A549 (cell line): ENCODE data around the gene PRPS1L1. TPM values are rescaled to one million over a fixed set of nuclear protein-coding genes. Genes with fewer than 3 reads are reported as not detected.

Experiments used
- ATAC-seq, 2 experiments: fragments of 200-7000 bp in 1 of 2; fragments of >200 bp in 1 of 2; cut with Nextera tagmentation in 1 of 2; cut with Tn5 transposase in 1 of 2; 3 replicates each; pipeline versions ENCODE4 v1.8.0 to v1.9.1; 2018 to 2020; ENCODE audit warnings: mild to moderate bottlenecking in 1 of 2, moderate library complexity in 1 of 2
- CTCF ChIA-PET: fragments of 300-600 bp; sonication (Branson Sonifier 250); formaldehyde crosslinking; extraction: SDS; loops from one replicate; lab custom pipeline; 2021; ENCODE audit warnings: antibody characterized with exemption, inconsistent platforms; lab: Yijun Ruan, JAX
- POLR2A ChIA-PET: fragments of 350-600 bp; formaldehyde crosslinking; extraction: SDS; loops from one replicate; lab custom pipeline; 2021; ENCODE audit warnings: antibody characterized with exemption, inconsistent platforms; lab: Yijun Ruan, JAX
- DNase-seq, 2 experiments: peaks; one replicate each; pipeline versions ENCODE4 v3.0.0 to v3.0.0-alpha.2; 2011 to 2016; ENCODE audit warnings: low read depth in 1 of 2, low spot score in 1 of 2
- FAIRE-seq: peaks from 2 replicates; lab custom pipeline; 2011; peaks lifted over from hg19 to GRCh38; lab: Jason Lieb, UNC
- H3K27ac ChIP-seq, 2 experiments: fragments of >200 bp; sonication (Bioruptor Twin); formaldehyde crosslinking; 3 replicates each; pipeline ENCODE4 v1.5.1; 2016 to 2017
- H3K4me1 ChIP-seq: fragments of >200 bp; sonication (Bioruptor Twin); formaldehyde crosslinking; 3 replicates; pipeline ENCODE4 v1.6.1; 2016
- H3K4me2 ChIP-seq: fragments of >200 bp; sonication (Bioruptor Twin); formaldehyde crosslinking; 3 replicates; pipeline ENCODE4 v1.6.1; 2016
- H3K4me3 ChIP-seq: fragments of >200 bp; sonication (Bioruptor Twin); formaldehyde crosslinking; 3 replicates; pipeline ENCODE4 v1.5.1; 2016
- H3K9me3 ChIP-seq: fragments of >200 bp; sonication (Bioruptor Twin); formaldehyde crosslinking; 3 replicates; pipeline ENCODE4 v1.6.1; 2016
- CBX8 ChIP-seq: fragments of 200-600 bp; sonication (generic); IDR thresholded peaks from 2 replicates; pipeline ENCODE4 v1.6.1; 2016
- E2F6 ChIP-seq: IDR thresholded peaks from 2 replicates; pipeline ENCODE4 v1.6.1; 2012; ENCODE audit warnings: low read depth, borderline replicate concordance
- ESRRA ChIP-seq: fragments of 150-350 bp; IDR thresholded peaks from 2 replicates; pipeline ENCODE4 v1.6.1; 2014; ENCODE audit warnings: mild to moderate bottlenecking, low read length, borderline replicate concordance
- GATA3 ChIP-seq: IDR thresholded peaks from 2 replicates; pipeline ENCODE4 v1.6.1; 2012; ENCODE audit warnings: borderline replicate concordance
- HES2 ChIP-seq: fragments of >200 bp; sonication (Bioruptor Twin); formaldehyde crosslinking; IDR thresholded peaks from 2 replicates; pipeline ENCODE4 v1.6.1; 2016
- HEYL ChIP-seq: fragments of 250-450 bp; sonication (Bioruptor Pico); IDR thresholded peaks from 2 replicates; pipeline ENCODE4 v1.8.0; 2021; ENCODE audit warnings: mild to moderate bottlenecking, moderate library complexity
- HMGXB4 ChIP-seq: fragments of 250-450 bp; sonication (Bioruptor Pico); IDR thresholded peaks from 2 replicates; pipeline ENCODE4 v1.5.0; 2021; ENCODE audit warnings: mild to moderate bottlenecking, moderate library complexity, borderline replicate concordance
- HOXA7 ChIP-seq: fragments of 250-450 bp; sonication (Bioruptor Pico); IDR thresholded peaks from 2 replicates; pipeline ENCODE4 v1.5.0; 2020; ENCODE audit warnings: mild to moderate bottlenecking, moderate library complexity
- JUNB ChIP-seq: fragments of >200 bp; sonication (Bioruptor Twin); formaldehyde crosslinking; IDR thresholded peaks from 2 replicates; pipeline ENCODE4 v1.6.1; 2016
- MYC ChIP-seq: IDR thresholded peaks from 2 replicates; pipeline ENCODE4 v1.6.1; 2012; ENCODE audit warnings: mild to moderate bottlenecking, inconsistent platforms, low read length, improper control_type of control experiment, borderline replicate concordance
- NFE2L2 ChIP-seq: fragments of 150-350 bp; conservative IDR thresholded peaks from 2 replicates; pipeline ENCODE4 v1.6.1; 2014; ENCODE audit warnings: low read length
- POLR2A ChIP-seq: IDR thresholded peaks from 2 replicates; pipeline ENCODE4 v1.6.1; 2012; ENCODE audit warnings: mild to moderate bottlenecking, low read length
- RAD21 ChIP-seq, 2 experiments: fragments of >200 bp in 1 of 2; sonication (Bioruptor Twin) in 1 of 2; formaldehyde crosslinking in 1 of 2; IDR thresholded peaks in 1 of 2; conservative IDR thresholded peaks in 1 of 2; 2 replicates in 1 of 2; 3 replicates in 1 of 2; pipeline ENCODE4 v1.6.1; 2012 to 2018; ENCODE audit warnings: inconsistent platforms in 1 of 2
- RCOR1 ChIP-seq: fragments of 150-350 bp; IDR thresholded peaks from 2 replicates; pipeline ENCODE4 v1.6.1; 2014; ENCODE audit warnings: antibody characterized with exemption, low read length, low read depth
- RFX5 ChIP-seq: fragments of 450-650 bp; IDR thresholded peaks from 2 replicates; pipeline ENCODE4 v1.7.1; 2014; ENCODE audit warnings: antibody characterized with exemption, mild to moderate bottlenecking, moderate library complexity
- SMC3 ChIP-seq: fragments of >200 bp; sonication (Bioruptor Twin); formaldehyde crosslinking; IDR thresholded peaks from 3 replicates; pipeline ENCODE4 v1.6.1; 2018; ENCODE audit warnings: inconsistent platforms
- TFCP2L1 ChIP-seq: fragments of 250-450 bp; sonication (Bioruptor Pico); IDR thresholded peaks from 2 replicates; pipeline ENCODE4 v1.5.0; 2021; ENCODE audit warnings: mild to moderate bottlenecking
- ZC3H11A ChIP-seq: fragments of 450-650 bp; IDR thresholded peaks from 2 replicates; pipeline ENCODE4 v1.6.1; 2014; ENCODE audit warnings: antibody characterized with exemption, mild to moderate bottlenecking
- ZFP36 ChIP-seq: fragments of 450-650 bp; IDR thresholded peaks from 2 replicates; pipeline ENCODE4 v1.6.1; 2014; ENCODE audit warnings: borderline replicate concordance; ENCODE audit not compliant: partially characterized antibody
- ZSCAN20 ChIP-seq: fragments of 250-450 bp; sonication (Bioruptor Pico); IDR thresholded peaks from 2 replicates; pipeline ENCODE4 v1.8.0; 2022; ENCODE audit warnings: mild to moderate bottlenecking, moderate library complexity
- WGBS: methylation state at CpG from one replicate; pipeline ENCODE4 v1.1.6; 2017; ENCODE audit errors: missing lambda C conversion rate; 5-methylcytosine and 5-hydroxymethylcytosine counted together
- polyA plus RNA-seq, 4 experiments: library from polyadenylated mRNA; depleted of rRNA in 3 of 4; stranded (reverse); fragments of >200 nt; fragmentation: RNase III in 1 of 4; extraction: RNeasy Plus Mini Kit Qiagen cat#74134 plus additional on column Dnase treatment in 1 of 4; gene quantifications; 2 replicates in 3 of 4; 3 replicates in 1 of 4; pipeline ENCODE4 v1.2.3, GENCODE V29; 2011 to 2017

Gene PRPS1L1
- polyA plus RNA-seq, 2 of the 4 experiments (the other 2 are of a cell fraction) = not detected

GRCh38 chr7:17994079-17994850 is 33.4 kb downstream of the PRPS1L1 start:
- whole genome bisulfite sequencing = 56% methylated on average over 5 of the region's 5 CpGs
- DNase-seq = no peak
- H3K9me3 ChIP-seq = peaks cover 3% of the 10 kb centered on the region; the same call in 1 of the 3 replicates
- CTCF ChIA-PET = no interaction called here
- POLR2A ChIA-PET = no interaction called here
- no peak overlapping the region for H3K27ac ChIP-seq
- FAIRE-seq = no peak
- no peak for TF ChIP-seq ESRRA
- TF ChIP-seq ZC3H11A = no peak
- TF ChIP-seq TFCP2L1 (CRISPR knock-in tag) = no peak
- TF ChIP-seq GATA3 = no peak
- no peak for TF ChIP-seq ZFP36
- TF ChIP-seq RAD21 (conservative IDR thresholded peaks at IDR 0.05 in 1 of 2, IDR thresholded peaks at IDR 0.05 in 1 of 2) = no peak
- no peak for ATAC-seq
- no peak overlapping the region for H3K4me3 ChIP-seq
- no peak overlapping the region for H3K4me2 ChIP-seq
- no peaks in the 10 kb centered on the region for H3K4me1 ChIP-seq

GRCh38 chr7:17991866-17992648 is 35.6 kb downstream of the PRPS1L1 start:
- H3K27ac ChIP-seq = no peak overlapping the region
- DNase-seq = no peak
- no peaks in the 10 kb centered on the region for H3K9me3 ChIP-seq
- FAIRE-seq = no peak
- CTCF ChIA-PET = interaction anchor here (1.2 kb wide), 1 partner anchor 11 kb away, joined by 3 read pairs; no protein-coding TSS in a partner anchor
- no peak overlapping the region for H3K4me3 ChIP-seq
- POLR2A ChIA-PET = no interaction called here
- WGBS = 48% methylated on average over 13 of the region's 13 CpGs
- TF ChIP-seq RAD21 (conservative IDR thresholded peaks at IDR 0.05 in 1 of 2, IDR thresholded peaks at IDR 0.05 in 1 of 2) (0 out of 5 replicates have a peak, but pooled peaks of 1 of the 2 experiments have one; percentile 14), HEYL (no peak)
- no peak for ATAC-seq
- no peaks in the 10 kb centered on the region for H3K4me1 ChIP-seq
- H3K4me2 ChIP-seq = no peak overlapping the region

GRCh38 chr7:17990761-17991160 is 36.9 kb downstream of the PRPS1L1 start:
- no peak for ATAC-seq
- no peak for DNase-seq
- WGBS = 55% methylated on average over 3 of the region's 3 CpGs
- no peak for TF ChIP-seq SMC3
- no peak for TF ChIP-seq HMGXB4 (CRISPR knock-in tag)
- TF ChIP-seq ZSCAN20 (CRISPR knock-in tag) = no peak
- no peak for TF ChIP-seq JUNB
- TF ChIP-seq RFX5 = no peak
- no peak for TF ChIP-seq HES2
- TF ChIP-seq ESRRA = no peak
- no peak for TF ChIP-seq E2F6
- TF ChIP-seq HOXA7 (CRISPR knock-in tag) = no peak
- no peak for TF ChIP-seq ZFP36
- no peak for TF ChIP-seq CBX8
- TF ChIP-seq RCOR1 = no peak
- no peak for TF ChIP-seq NFE2L2
- no peak for TF ChIP-seq POLR2A
- no peak for TF ChIP-seq MYC
- Histone ChIP-seq H3K4me2 (no peak overlapping the region), H3K4me1 (no peaks in the 10 kb centered on the region), H3K4me3 (no peak overlapping the region), H3K9me3 (no peaks in the 10 kb centered on the region), H3K27ac (no peak overlapping the region)
- CTCF ChIA-PET = no interaction called here
- POLR2A ChIA-PET = no interaction called here
- no peak for FAIRE-seq
